ENCODE measurements around the gene RIPPLY3. TPM values are rescaled to one million over a fixed set of nuclear protein-coding genes. Genes with fewer than 3 reads are reported as not detected.

RIPPLY3 gene
- total and polyA plus RNA-seq, 2 of the 13 experiments (the other 11 are each of a cell fraction or from before 2014, with no cell fraction given), result 0.09 to 2.9 TPM

GRCh38 chr21:36989699-36990507, 16.6 kb upstream of the RIPPLY3 start (continued):
- TF ChIP-seq, protein P1, sequence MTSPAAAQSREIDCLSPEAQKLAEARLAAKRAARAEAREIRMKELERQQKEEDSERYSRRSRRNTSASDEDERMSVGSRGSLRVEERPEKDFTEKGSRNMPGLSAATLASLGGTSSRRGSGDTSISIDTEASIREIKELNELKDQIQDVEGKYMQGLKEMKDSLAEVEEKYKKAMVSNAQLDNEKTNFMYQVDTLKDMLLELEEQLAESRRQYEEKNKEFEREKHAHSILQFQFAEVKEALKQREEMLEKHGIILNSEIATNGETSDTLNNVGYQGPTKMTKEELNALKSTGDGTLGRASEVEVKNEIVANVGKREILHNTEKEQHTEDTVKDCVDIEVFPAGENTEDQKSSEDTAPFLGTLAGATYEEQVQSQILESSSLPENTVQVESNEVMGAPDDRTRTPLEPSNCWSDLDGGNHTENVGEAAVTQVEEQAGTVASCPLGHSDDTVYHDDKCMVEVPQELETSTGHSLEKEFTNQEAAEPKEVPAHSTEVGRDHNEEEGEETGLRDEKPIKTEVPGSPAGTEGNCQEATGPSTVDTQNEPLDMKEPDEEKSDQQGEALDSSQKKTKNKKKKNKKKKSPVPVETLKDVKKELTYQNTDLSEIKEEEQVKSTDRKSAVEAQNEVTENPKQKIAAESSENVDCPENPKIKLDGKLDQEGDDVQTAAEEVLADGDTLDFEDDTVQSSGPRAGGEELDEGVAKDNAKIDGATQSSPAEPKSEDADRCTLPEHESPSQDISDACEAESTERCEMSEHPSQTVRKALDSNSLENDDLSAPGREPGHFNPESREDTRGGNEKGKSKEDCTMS (CRISPR knock-in tag; conservative IDR thresholded peaks at IDR 0.05), result 0 out of 2 replicates have a peak, but pooled peaks have one; percentile 18
- TF ChIP-seq, protein P2, sequence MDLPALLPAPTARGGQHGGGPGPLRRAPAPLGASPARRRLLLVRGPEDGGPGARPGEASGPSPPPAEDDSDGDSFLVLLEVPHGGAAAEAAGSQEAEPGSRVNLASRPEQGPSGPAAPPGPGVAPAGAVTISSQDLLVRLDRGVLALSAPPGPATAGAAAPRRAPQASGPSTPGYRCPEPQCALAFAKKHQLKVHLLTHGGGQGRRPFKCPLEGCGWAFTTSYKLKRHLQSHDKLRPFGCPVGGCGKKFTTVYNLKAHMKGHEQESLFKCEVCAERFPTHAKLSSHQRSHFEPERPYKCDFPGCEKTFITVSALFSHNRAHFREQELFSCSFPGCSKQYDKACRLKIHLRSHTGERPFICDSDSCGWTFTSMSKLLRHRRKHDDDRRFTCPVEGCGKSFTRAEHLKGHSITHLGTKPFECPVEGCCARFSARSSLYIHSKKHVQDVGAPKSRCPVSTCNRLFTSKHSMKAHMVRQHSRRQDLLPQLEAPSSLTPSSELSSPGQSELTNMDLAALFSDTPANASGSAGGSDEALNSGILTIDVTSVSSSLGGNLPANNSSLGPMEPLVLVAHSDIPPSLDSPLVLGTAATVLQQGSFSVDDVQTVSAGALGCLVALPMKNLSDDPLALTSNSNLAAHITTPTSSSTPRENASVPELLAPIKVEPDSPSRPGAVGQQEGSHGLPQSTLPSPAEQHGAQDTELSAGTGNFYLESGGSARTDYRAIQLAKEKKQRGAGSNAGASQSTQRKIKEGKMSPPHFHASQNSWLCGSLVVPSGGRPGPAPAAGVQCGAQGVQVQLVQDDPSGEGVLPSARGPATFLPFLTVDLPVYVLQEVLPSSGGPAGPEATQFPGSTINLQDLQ (CRISPR knock-in tag; IDR thresholded peaks at IDR 0.05), result peak; percentile 88
- TF ChIP-seq HOXA7 (CRISPR knock-in tag; IDR thresholded peaks at IDR 0.05) (no peak), ZNF83 (CRISPR knock-in tag; IDR thresholded peaks at IDR 0.05; ENCODE audit: borderline replicate concordance) (peak; percentile 80; the same call in 1 of the 2 replicates), SMARCC2 (IDR thresholded peaks at IDR 0.05) (no peak), CEBPZ (IDR thresholded peaks at IDR 0.05; ENCODE audit: low read length) (no peak), ELF4 (CRISPR knock-in tag; IDR thresholded peaks at IDR 0.05; ENCODE audit: borderline replicate concordance) (no peak), AHR (CRISPR knock-in tag; IDR thresholded peaks at IDR 0.05) (no peak), SAFB2 (CRISPR knock-in tag; IDR thresholded peaks at IDR 0.05; ENCODE audit: borderline replicate concordance, low read depth) (peak; percentile 86), ZSCAN21 (CRISPR knock-in tag; IDR thresholded peaks at IDR 0.05; ENCODE audit: borderline replicate concordance) (peak; percentile 93; the same call in 1 of the 2 replicates)
- TF ChIP-seq, protein P3, sequence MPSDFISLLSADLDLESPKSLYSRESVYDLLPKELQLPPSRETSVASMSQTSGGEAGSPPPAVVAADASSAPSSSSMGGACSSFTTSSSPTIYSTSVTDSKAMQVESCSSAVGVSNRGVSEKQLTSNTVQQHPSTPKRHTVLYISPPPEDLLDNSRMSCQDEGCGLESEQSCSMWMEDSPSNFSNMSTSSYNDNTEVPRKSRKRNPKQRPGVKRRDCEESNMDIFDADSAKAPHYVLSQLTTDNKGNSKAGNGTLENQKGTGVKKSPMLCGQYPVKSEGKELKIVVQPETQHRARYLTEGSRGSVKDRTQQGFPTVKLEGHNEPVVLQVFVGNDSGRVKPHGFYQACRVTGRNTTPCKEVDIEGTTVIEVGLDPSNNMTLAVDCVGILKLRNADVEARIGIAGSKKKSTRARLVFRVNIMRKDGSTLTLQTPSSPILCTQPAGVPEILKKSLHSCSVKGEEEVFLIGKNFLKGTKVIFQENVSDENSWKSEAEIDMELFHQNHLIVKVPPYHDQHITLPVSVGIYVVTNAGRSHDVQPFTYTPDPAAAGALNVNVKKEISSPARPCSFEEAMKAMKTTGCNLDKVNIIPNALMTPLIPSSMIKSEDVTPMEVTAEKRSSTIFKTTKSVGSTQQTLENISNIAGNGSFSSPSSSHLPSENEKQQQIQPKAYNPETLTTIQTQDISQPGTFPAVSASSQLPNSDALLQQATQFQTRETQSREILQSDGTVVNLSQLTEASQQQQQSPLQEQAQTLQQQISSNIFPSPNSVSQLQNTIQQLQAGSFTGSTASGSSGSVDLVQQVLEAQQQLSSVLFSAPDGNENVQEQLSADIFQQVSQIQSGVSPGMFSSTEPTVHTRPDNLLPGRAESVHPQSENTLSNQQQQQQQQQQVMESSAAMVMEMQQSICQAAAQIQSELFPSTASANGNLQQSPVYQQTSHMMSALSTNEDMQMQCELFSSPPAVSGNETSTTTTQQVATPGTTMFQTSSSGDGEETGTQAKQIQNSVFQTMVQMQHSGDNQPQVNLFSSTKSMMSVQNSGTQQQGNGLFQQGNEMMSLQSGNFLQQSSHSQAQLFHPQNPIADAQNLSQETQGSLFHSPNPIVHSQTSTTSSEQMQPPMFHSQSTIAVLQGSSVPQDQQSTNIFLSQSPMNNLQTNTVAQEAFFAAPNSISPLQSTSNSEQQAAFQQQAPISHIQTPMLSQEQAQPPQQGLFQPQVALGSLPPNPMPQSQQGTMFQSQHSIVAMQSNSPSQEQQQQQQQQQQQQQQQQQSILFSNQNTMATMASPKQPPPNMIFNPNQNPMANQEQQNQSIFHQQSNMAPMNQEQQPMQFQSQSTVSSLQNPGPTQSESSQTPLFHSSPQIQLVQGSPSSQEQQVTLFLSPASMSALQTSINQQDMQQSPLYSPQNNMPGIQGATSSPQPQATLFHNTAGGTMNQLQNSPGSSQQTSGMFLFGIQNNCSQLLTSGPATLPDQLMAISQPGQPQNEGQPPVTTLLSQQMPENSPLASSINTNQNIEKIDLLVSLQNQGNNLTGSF (CRISPR knock-in tag; IDR thresholded peaks at IDR 0.05), result peak; percentile 88
- TF ChIP-seq, protein P4, sequence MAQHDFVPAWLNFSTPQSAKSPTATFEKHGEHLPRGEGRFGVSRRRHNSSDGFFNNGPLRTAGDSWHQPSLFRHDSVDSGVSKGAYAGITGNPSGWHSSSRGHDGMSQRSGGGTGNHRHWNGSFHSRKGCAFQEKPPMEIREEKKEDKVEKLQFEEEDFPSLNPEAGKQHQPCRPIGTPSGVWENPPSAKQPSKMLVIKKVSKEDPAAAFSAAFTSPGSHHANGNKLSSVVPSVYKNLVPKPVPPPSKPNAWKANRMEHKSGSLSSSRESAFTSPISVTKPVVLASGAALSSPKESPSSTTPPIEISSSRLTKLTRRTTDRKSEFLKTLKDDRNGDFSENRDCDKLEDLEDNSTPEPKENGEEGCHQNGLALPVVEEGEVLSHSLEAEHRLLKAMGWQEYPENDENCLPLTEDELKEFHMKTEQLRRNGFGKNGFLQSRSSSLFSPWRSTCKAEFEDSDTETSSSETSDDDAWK (CRISPR knock-in tag; IDR thresholded peaks at IDR 0.05), result no peak

Data from HepG2 (cell line).